ENCODE results near the gene TTC33. TPM values are rescaled to one million over a fixed set of nuclear protein-coding genes. Genes with fewer than 3 reads are reported as not detected.

The TTC33 gene
- total and polyA plus RNA-seq, 2 of the 13 experiments (the other 11 are each of a cell fraction or from before 2014, with no cell fraction given), result 4.5 to 20.0 TPM

DNA sequence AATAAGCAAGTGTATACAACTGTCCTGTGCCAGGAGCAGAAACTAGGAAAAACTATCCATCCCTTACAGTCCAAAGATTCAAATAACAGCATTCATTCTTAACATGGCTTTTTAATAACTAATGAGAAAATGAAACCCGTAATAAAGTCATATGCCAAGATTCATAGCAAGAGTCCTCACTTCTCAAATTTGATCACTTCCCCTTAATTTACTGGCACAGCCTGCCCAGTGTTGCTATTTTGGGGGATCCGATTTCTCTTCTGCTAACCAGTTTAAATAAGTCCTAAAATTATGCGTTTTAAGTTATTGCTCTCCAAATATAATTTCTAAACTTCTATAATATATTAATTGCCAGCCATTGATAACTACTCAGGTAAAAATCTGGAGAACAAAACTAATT, 253.0 kb downstream of the TTC33 start:
- no peaks in the 10 kb centered on the region for H3K79me2 ChIP-seq (ENCODE audit: insufficient read depth, low read length)
- H3K27me3 ChIP-seq (ENCODE audit: control insufficient read depth in 1 of 2, insufficient read depth in 2 of 2, low read length in 2 of 2), result no peaks in the 10 kb centered on the region
- TF ChIP-seq ZNF460 (CRISPR knock-in tag; IDR thresholded peaks at IDR 0.05; ENCODE audit: borderline replicate concordance) (no peak), ZNF749 (CRISPR knock-in tag; IDR thresholded peaks at IDR 0.05; ENCODE audit: borderline replicate concordance) (no peak), CEBPG (CRISPR knock-in tag; IDR thresholded peaks at IDR 0.05) (no peak), ASH2L (IDR thresholded peaks at IDR 0.05; ENCODE audit: insufficient read length, low read depth, low read length) (no peak), ZKSCAN1 (IDR thresholded peaks at IDR 0.05; ENCODE audit: low read length) (no peak), NFKBIZ (CRISPR knock-in tag; IDR thresholded peaks at IDR 0.05) (no peak), ZNF75D (CRISPR knock-in tag; IDR thresholded peaks at IDR 0.05; ENCODE audit: borderline replicate concordance) (no peak), SATB2 (CRISPR knock-in tag; IDR thresholded peaks at IDR 0.05) (no peak), POLR2AphosphoS2 (IDR thresholded peaks at IDR 0.05; ENCODE audit: low read depth, low read length) (no peak), PCBP1 (IDR thresholded peaks at IDR 0.05; ENCODE audit: borderline replicate concordance, low read depth, low read length) (no peak), FOXJ3 (CRISPR knock-in tag; IDR thresholded peaks at IDR 0.05; ENCODE audit: borderline replicate concordance) (no peak), NCOA1 (CRISPR knock-in tag; IDR thresholded peaks at IDR 0.05) (no peak)
- TF ChIP-seq, protein P1, sequence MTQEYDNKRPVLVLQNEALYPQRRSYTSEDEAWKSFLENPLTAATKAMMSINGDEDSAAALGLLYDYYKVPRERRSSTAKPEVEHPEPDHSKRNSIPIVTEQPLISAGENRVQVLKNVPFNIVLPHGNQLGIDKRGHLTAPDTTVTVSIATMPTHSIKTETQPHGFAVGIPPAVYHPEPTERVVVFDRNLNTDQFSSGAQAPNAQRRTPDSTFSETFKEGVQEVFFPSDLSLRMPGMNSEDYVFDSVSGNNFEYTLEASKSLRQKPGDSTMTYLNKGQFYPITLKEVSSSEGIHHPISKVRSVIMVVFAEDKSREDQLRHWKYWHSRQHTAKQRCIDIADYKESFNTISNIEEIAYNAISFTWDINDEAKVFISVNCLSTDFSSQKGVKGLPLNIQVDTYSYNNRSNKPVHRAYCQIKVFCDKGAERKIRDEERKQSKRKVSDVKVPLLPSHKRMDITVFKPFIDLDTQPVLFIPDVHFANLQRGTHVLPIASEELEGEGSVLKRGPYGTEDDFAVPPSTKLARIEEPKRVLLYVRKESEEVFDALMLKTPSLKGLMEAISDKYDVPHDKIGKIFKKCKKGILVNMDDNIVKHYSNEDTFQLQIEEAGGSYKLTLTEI (CRISPR knock-in tag; conservative IDR thresholded peaks at IDR 0.05), result no peak
- TF ChIP-seq, protein P2, sequence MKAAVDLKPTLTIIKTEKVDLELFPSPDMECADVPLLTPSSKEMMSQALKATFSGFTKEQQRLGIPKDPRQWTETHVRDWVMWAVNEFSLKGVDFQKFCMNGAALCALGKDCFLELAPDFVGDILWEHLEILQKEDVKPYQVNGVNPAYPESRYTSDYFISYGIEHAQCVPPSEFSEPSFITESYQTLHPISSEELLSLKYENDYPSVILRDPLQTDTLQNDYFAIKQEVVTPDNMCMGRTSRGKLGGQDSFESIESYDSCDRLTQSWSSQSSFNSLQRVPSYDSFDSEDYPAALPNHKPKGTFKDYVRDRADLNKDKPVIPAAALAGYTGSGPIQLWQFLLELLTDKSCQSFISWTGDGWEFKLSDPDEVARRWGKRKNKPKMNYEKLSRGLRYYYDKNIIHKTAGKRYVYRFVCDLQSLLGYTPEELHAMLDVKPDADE (CRISPR knock-in tag; IDR thresholded peaks at IDR 0.05), result no peak
- TF ChIP-seq, protein P3, sequence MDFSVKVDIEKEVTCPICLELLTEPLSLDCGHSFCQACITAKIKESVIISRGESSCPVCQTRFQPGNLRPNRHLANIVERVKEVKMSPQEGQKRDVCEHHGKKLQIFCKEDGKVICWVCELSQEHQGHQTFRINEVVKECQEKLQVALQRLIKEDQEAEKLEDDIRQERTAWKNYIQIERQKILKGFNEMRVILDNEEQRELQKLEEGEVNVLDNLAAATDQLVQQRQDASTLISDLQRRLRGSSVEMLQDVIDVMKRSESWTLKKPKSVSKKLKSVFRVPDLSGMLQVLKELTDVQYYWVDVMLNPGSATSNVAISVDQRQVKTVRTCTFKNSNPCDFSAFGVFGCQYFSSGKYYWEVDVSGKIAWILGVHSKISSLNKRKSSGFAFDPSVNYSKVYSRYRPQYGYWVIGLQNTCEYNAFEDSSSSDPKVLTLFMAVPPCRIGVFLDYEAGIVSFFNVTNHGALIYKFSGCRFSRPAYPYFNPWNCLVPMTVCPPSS (IDR thresholded peaks at IDR 0.05), result no peak
- in situ Hi-C loops (cut with HindIII; ENCODE audit: extremely low pct_ligation_motif_present, low pct_unique_long_range_greater_than_20kb), result no loop called here
- no peak for FAIRE-seq
- H2AFZ ChIP-seq (ENCODE audit: low read length), result no peak overlapping the region
- H3K4me2 ChIP-seq (ENCODE audit: low read depth, low read length), result no peak overlapping the region
- ATAC-seq, result no peak
- H3K4me3 ChIP-seq (replicated peaks in 1 of 3; ENCODE audit: insufficient read depth in 1 of 3, low read depth in 2 of 3, low read length in 3 of 3), result no peak overlapping the region
- DNase-seq (ENCODE audit: low spot score), result no peak
- CTCF ChIA-PET (ENCODE audit: low intra/inter-chr PET ratio, low total read pairs), result no interaction called here
- POLR2A ChIA-PET, result no interaction called here
- peaks cover 13% of the 10 kb centered on the region; the same call in 1 of the 2 replicates for H3K4me1 ChIP-seq (ENCODE audit: insufficient read depth, low read length)
- H3K36me3 ChIP-seq (replicated peaks in 1 of 2; ENCODE audit: control insufficient read depth in 1 of 2, insufficient read depth in 2 of 2, low read length in 2 of 2), result no peaks in the 10 kb centered on the region
- no peak overlapping the region for H3K27ac ChIP-seq (ENCODE audit: extremely low read length, insufficient read depth, low read length)
- 62% methylated on average over 3 of the region's 3 CpGs for WGBS (ENCODE audit: low lambda C conversion rate)
- BruUV-seq (replicated peaks), result no TSS peak
- no peak overlapping the region for H3K9ac ChIP-seq (ENCODE audit: insufficient read depth, low read depth, low read length)
- H3K9me3 ChIP-seq (ENCODE audit: low read length), result no peaks in the 10 kb centered on the region
- no peaks in the 10 kb centered on the region for H4K20me1 ChIP-seq (ENCODE audit: insufficient read depth, low read length)
- intact Hi-C loops (cut with micrococcal nuclease; ENCODE audit: unreplicated experiment), result no loop called here
